Calu3 (cell line): ENCODE data around the gene FARP1. TPM values are rescaled to one million over a fixed set of nuclear protein-coding genes. Genes with fewer than 3 reads are reported as not detected.
"Not testable (repeated sequence)": the region's sequence is repeated elsewhere in the genome, so short reads cannot be mapped to it uniquely, and the experiment has no call there.

Source experiments
- BruUV-seq: library from RNA; stranded (reverse); fragments of 400-500 nt; replicated peaks from 2 replicates; lab custom pipeline; 2021; lab: Mats Ljungman, UMichigan
- CTCF ChIA-PET: fragments of 300-600 bp; sonication (Branson Sonifier 250); formaldehyde crosslinking; loops from one replicate; lab custom pipeline; 2022; ENCODE audit warnings: antibody characterized with exemption; lab: Charles Lee
- DNase-seq: peaks from one replicate; pipeline ENCODE4 v3.0.0; 2022
- H3K27ac Mint-ChIP-seq: one replicate; pipeline ENCODE4 v1.8.0; 2022; ENCODE audit warnings: mixed read lengths; ENCODE audit not compliant: unreplicated experiment
- H3K27me3 Mint-ChIP-seq: one replicate; pipeline ENCODE4 v1.8.0; 2022; ENCODE audit warnings: mixed read lengths; ENCODE audit not compliant: unreplicated experiment
- H3K36me3 Mint-ChIP-seq: one replicate; pipeline ENCODE4 v1.8.0; 2022; ENCODE audit warnings: mild to moderate bottlenecking, moderate library complexity, mixed read lengths; ENCODE audit not compliant: insufficient read depth, unreplicated experiment
- H3K4me1 Mint-ChIP-seq: one replicate; pipeline ENCODE4 v1.8.0; 2022; ENCODE audit warnings: mild to moderate bottlenecking, low read depth, mixed read lengths; ENCODE audit not compliant: unreplicated experiment
- H3K4me3 Mint-ChIP-seq: one replicate; pipeline ENCODE4 v1.8.0; 2022; ENCODE audit warnings: mild to moderate bottlenecking, low read depth, moderate library complexity, mixed read lengths; ENCODE audit not compliant: unreplicated experiment
- H3K9me3 Mint-ChIP-seq: one replicate; pipeline ENCODE4 v1.8.0; 2022; ENCODE audit warnings: low read depth, mixed read lengths; ENCODE audit not compliant: unreplicated experiment
- intact Hi-C: fragments of 100-400 bp; cut with micrococcal nuclease; formaldehyde crosslinking; loops from one replicate; pipeline ENCODE4 v1.10.0; 2022; ENCODE audit not compliant: unreplicated experiment
- total RNA-seq: library from RNA; stranded (reverse); gene quantifications from 2 replicates; pipeline ENCODE4 v1.2.3, GENCODE V29; 2022
- TF ChIP-seq, protein P1 (sequence below): fragments of 200-600 bp; IDR thresholded peaks from one replicate; pipeline ENCODE4 v1.8.0; 2022; ENCODE audit warnings: antibody characterized with exemption; ENCODE audit not compliant: unreplicated experiment

FARP1 gene
- total RNA-seq, 1 experiment from 2014 or later = 47.0 TPM

DNA sequence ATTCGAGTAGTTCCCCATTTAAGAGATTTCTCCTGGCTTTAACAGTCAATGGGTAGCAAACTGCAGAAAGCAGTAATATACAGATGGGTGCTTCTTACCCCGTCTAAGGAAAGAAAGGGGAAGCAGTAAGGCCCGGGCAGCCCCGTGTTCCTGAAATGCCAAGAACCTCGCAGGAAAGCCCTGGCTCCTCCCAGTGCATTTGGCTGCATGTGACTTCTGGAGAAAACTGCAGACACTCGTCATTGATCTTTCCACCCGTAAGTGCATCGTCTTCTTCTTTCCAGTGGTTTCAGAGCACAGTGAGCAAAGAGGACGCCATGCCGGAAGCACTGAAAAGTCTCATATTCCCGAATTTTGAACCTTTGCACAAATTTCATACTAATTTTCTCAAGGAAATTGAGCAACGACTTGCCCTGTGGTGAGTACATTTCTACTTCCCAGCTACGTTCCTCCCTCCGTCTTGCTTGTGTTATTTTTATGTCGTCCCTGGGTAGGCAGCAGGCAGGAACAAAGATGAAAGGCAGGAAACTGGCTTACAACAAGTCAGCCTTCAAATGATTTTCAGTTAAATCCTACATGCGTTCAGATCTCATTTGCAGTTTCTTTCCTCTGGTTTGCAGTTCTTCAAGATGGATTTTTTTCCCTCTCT, 268.8 kb downstream of the FARP1 start:
- peaks cover 3% of the 10 kb centered on the region for H3K36me3 Mint-ChIP-seq
- H3K4me3 Mint-ChIP-seq = no peak overlapping the region
- CTCF ChIA-PET = no interaction called here
- peaks cover 4% of the 10 kb centered on the region for H3K4me1 Mint-ChIP-seq
- intact Hi-C loops = no loop called here
- H3K27me3 Mint-ChIP-seq = no peaks in the 10 kb centered on the region
- H3K27ac Mint-ChIP-seq = no peak overlapping the region
- DNase-seq = no peak
- peaks cover under 1% of the 10 kb centered on the region for H3K9me3 Mint-ChIP-seq
- BruUV-seq = no TSS peak
- TF ChIP-seq, protein P1, sequence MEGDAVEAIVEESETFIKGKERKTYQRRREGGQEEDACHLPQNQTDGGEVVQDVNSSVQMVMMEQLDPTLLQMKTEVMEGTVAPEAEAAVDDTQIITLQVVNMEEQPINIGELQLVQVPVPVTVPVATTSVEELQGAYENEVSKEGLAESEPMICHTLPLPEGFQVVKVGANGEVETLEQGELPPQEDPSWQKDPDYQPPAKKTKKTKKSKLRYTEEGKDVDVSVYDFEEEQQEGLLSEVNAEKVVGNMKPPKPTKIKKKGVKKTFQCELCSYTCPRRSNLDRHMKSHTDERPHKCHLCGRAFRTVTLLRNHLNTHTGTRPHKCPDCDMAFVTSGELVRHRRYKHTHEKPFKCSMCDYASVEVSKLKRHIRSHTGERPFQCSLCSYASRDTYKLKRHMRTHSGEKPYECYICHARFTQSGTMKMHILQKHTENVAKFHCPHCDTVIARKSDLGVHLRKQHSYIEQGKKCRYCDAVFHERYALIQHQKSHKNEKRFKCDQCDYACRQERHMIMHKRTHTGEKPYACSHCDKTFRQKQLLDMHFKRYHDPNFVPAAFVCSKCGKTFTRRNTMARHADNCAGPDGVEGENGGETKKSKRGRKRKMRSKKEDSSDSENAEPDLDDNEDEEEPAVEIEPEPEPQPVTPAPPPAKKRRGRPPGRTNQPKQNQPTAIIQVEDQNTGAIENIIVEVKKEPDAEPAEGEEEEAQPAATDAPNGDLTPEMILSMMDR = no peak

- intact Hi-C loops, CTCF ChIA-PET: not testable (repeated sequence)
Measured at GRCh38 chr13:98413278-98413677, 270.4 kb downstream of the FARP1 start.

DNA sequence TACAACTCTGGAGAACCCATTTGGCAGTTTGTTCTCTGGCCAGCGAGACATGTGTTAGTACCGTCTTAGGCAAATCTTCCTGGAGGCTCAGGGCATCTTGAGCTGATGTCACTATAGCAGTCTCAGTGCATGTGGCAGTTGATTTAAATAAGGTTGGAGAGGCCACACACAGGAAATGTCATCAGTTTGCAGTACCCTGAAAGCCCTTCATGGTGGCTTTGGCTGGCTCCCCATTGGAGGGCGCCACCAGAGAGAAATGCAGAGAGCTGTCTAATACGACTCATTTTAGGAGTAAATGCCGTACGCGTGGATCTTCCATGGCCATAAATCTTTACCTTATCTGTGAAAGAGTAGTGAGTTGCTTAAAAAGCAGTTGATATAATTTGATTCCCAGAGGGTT, 270.9 kb downstream of the FARP1 start:
- no TSS peak for BruUV-seq
- Mint-ChIP-seq H3K36me3 (peaks cover 7% of the 10 kb centered on the region), H3K27ac (no peak overlapping the region), H3K4me3 (no peak overlapping the region), H3K9me3 (peaks cover 5% of the 10 kb centered on the region), H3K4me1 (peaks cover 10% of the 10 kb centered on the region), H3K27me3 (no peaks in the 10 kb centered on the region)
- TF ChIP-seq, protein P1 = no peak
- intact Hi-C loops = no loop called here
- CTCF ChIA-PET = no interaction called here
- no peak for DNase-seq

More at GRCh38 chr13:98413278-98413677, 270.4 kb downstream of the FARP1 start:
- H3K4me1 Mint-ChIP-seq, H3K36me3 Mint-ChIP-seq, H3K27me3 Mint-ChIP-seq, H3K4me3 Mint-ChIP-seq, BruUV-seq, H3K9me3 Mint-ChIP-seq, DNase-seq, H3K27ac Mint-ChIP-seq: not testable (repeated sequence)

GRCh38 chr13:98415326-98416070, 272.6 kb downstream of the FARP1 start:
- TF ChIP-seq, protein P1 = no peak
- Mint-ChIP-seq H3K9me3 (peaks cover 5% of the 10 kb centered on the region), H3K27me3 (no peaks in the 10 kb centered on the region), H3K36me3 (peaks cover 7% of the 10 kb centered on the region), H3K4me3 (no peak overlapping the region), H3K27ac (no peak overlapping the region), H3K4me1 (peaks cover 10% of the 10 kb centered on the region)
- no peak for DNase-seq
- no TSS peak for BruUV-seq
- intact Hi-C loops = no loop called here
- CTCF ChIA-PET = no interaction called here

DNA sequence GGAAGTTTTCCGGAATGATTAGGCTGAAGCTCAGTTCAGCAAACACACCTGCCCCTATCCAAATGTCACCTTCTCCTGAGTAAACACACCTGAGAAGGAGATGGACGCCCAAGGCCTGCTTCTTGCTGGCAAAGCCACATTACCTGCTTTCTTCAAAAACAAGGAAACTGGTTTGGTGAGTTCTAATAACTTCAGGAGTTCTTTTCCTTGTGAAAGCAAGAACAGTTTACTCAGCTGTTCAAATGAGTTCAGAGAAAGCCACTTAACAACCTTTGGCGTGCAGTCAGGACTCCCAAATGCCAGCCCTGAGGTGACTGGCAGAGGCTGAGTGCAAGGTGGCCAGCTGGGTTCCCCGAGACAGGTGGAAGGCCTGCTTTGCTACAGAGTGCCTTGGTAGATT, 273.5 kb downstream of the FARP1 start:
- CTCF ChIA-PET = no interaction called here
- H3K27ac Mint-ChIP-seq = peak overlapping the region; percentile 5
- TF ChIP-seq, protein P1 = no peak

More for the DNA sequence above, 273.5 kb downstream of the FARP1 start:
- Mint-ChIP-seq H3K4me3 (no peak overlapping the region), H3K27me3 (no peaks in the 10 kb centered on the region), H3K9me3 (peaks cover 5% of the 10 kb centered on the region), H3K36me3 (peaks cover 7% of the 10 kb centered on the region), H3K4me1 (peaks cover 10% of the 10 kb centered on the region)
- intact Hi-C loops = no loop called here
- no TSS peak for BruUV-seq
- peak; percentile 15 for DNase-seq
